ENCODE results near the gene MYF6. TPM values are rescaled to one million over a fixed set of nuclear protein-coding genes. Genes with fewer than 3 reads are reported as not detected.

MYF6 gene
- total and polyA plus RNA-seq, 7 donors: not detected

GRCh38 chr12:80716696-80717469, 9.4 kb downstream of the MYF6 start, which contains the start of gene MYF5:
Gene MYF5 (plus strand): TSS chr12:80716912. CDS start chr12:80717064, 152 bp downstream.
- DNase-seq: no peak
- no peaks in the 10 kb centered on the region for H3K9me3 ChIP-seq
- intact Hi-C loops (cut with DNase I): no loop called here
- no peaks in the 10 kb centered on the region for H3K36me3 ChIP-seq
- no peak for TF ChIP-seq EP300 (IDR thresholded peaks at IDR 0.05)
- no peak for TF ChIP-seq POLR2AphosphoS5 (IDR thresholded peaks at IDR 0.05)
- no peak for TF ChIP-seq CTCF (IDR thresholded peaks at IDR 0.05)
- TF ChIP-seq POLR2A (IDR thresholded peaks at IDR 0.05): no peak
- H3K4me3 ChIP-seq: no peak within 1 kb of the TSS
- no peak within 1 kb of the TSS for H3K27ac ChIP-seq
- 35 to 50% methylated on average over 45 of the region's 45 CpGs for WGBS, 2 donors
- peaks cover 4 to 48% (median 8%) of the 10 kb centered on the region in 3 donors for H3K27me3 ChIP-seq
- no peaks in the 10 kb centered on the region for H3K4me1 ChIP-seq

- TF ChIP-seq CTCF (IDR thresholded peaks at IDR 0.05): no peak
- TF ChIP-seq POLR2A (IDR thresholded peaks at IDR 0.05): no peak
- no peak for TF ChIP-seq POLR2AphosphoS5 (IDR thresholded peaks at IDR 0.05)
- no peak for TF ChIP-seq EP300 (IDR thresholded peaks at IDR 0.05)
- Histone ChIP-seq H3K36me3 (no peaks in the 10 kb centered on the region), H3K9me3 (no peaks in the 10 kb centered on the region), H3K4me3 (no peak overlapping the region), H3K27ac (no peak overlapping the region), H3K4me1 (no peaks in the 10 kb centered on the region), H3K27me3 (peaks cover 4 to 45% (median 8%) of the 10 kb centered on the region in 3 donors)
- intact Hi-C loops (cut with DNase I): no loop called here
- 68 to 74% methylated on average over 4 of the region's 4 CpGs for WGBS, 2 donors
- DNase-seq: no peak
Measured at GRCh38 chr12:80717856-80718255, 10.4 kb downstream of the MYF6 start.

DNA sequence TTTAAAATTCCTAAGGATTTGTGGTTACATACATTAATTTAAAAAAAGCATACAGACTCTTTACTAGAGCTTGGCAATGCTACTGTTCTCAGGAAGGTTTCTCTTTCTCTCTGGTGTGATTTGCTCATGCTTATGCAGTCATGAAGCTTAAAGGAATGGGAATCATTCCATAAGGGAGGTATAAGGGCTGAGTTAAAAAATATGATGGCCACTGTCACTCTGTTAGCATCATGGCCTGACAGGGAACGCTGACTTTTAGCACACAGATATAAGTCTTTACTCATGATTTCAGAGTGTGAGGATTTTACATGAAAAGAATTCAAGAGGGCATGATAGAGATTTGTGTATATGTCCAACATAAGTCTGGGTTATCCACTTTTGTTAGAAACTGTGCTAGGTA, 13.1 kb downstream of the MYF6 start:
- no peak for DNase-seq
- H3K4me1 ChIP-seq: no peaks in the 10 kb centered on the region
- no peak overlapping the region for H3K27ac ChIP-seq
- WGBS, 2 donors: 79 to 83% methylated on average over 1 of the region's 1 CpG
- H3K36me3 ChIP-seq: no peaks in the 10 kb centered on the region
- H3K9me3 ChIP-seq: no peaks in the 10 kb centered on the region
- H3K4me3 ChIP-seq: no peak overlapping the region
- intact Hi-C loops (cut with DNase I): no loop called here
- TF ChIP-seq POLR2A (IDR thresholded peaks at IDR 0.05) (no peak), CTCF (IDR thresholded peaks at IDR 0.05) (no peak), POLR2AphosphoS5 (IDR thresholded peaks at IDR 0.05) (no peak), EP300 (IDR thresholded peaks at IDR 0.05) (no peak)
- H3K27me3 ChIP-seq: peaks cover 4 to 20% (median 8%) of the 10 kb centered on the region in 3 donors

GRCh38 chr12:80721326-80721725, 13.9 kb downstream of the MYF6 start:
- Histone ChIP-seq H3K27ac (no peak overlapping the region), H3K4me1 (no peaks in the 10 kb centered on the region), H3K9me3 (no peaks in the 10 kb centered on the region), H3K4me3 (no peak overlapping the region), H3K27me3 (peaks cover 4 to 12% (median 8%) of the 10 kb centered on the region in 3 donors), H3K36me3 (no peaks in the 10 kb centered on the region)
- TF ChIP-seq EP300 (IDR thresholded peaks at IDR 0.05) (no peak), POLR2AphosphoS5 (IDR thresholded peaks at IDR 0.05) (no peak), POLR2A (IDR thresholded peaks at IDR 0.05) (no peak), CTCF (IDR thresholded peaks at IDR 0.05) (no peak)
- 54 to 72% methylated on average over 3 of the region's 3 CpGs for WGBS, 2 donors
- DNase-seq: no peak
- intact Hi-C loops (cut with DNase I): no loop called here

Measured in sigmoid colon (tissue), 7 donors.